K562 (cell line): ENCODE data around the gene DCAF15. TPM values are rescaled to one million over a fixed set of nuclear protein-coding genes. Genes with fewer than 3 reads are reported as not detected.
A peak's percentile ranks its signal among the peaks of the same experiment; 100 is the strongest.

Source experiments
- CEBPB ChIP-seq: fragments of 450-650 bp; IDR thresholded peaks from 2 replicates; pipeline ENCODE4 v1.6.1; 2016; ENCODE audit warnings: missing genetic modification characterization, missing compliant biosample characterization
- CUX1 ChIP-seq: fragments of 200-800 bp; sonication (Bioruptor generic); IDR thresholded peaks from 2 replicates; pipeline ENCODE4 v1.6.1; 2016; ENCODE audit warnings: missing genetic modification characterization, missing compliant biosample characterization
- E2F3 ChIP-seq: fragments of 250-450 bp; sonication (Bioruptor Pico); IDR thresholded peaks from 2 replicates; pipeline ENCODE4 v1.4.0; 2020; ENCODE audit warnings: mild to moderate bottlenecking
- ETV6 ChIP-seq, 3 experiments: fragments of 150-350 bp in 1 of 3; sonication (generic) in 1 of 3; formaldehyde crosslinking in 1 of 3; IDR thresholded peaks; 2 replicates each; pipeline versions ENCODE4 v1.6.1 to v1.8.0; 2014 to 2022; ENCODE audit warnings: borderline replicate concordance in 2 of 3, low read depth in 2 of 3, antibody characterized with exemption in 1 of 3, low read length in 1 of 3, mild to moderate bottlenecking in 1 of 3, missing genetic modification reagents in 1 of 3
- FIP1L1 ChIP-seq: fragments of 200-400 bp; formaldehyde crosslinking; IDR thresholded peaks from 2 replicates; pipeline ENCODE4 v1.6.1; 2018; ENCODE audit warnings: mild to moderate bottlenecking, low read depth, low read length; ENCODE audit not compliant: poor library complexity, severe bottlenecking
- FOS ChIP-seq: IDR thresholded peaks from 3 replicates; pipeline ENCODE4 v1.6.1; 2011; ENCODE audit not compliant: insufficient read length; ENCODE audit errors: extremely low read depth
- FUS ChIP-seq: fragments of 200-400 bp; formaldehyde crosslinking; optimal IDR thresholded peaks from 2 replicates; pipeline ENCODE3; 2017; ENCODE audit warnings: low read depth, low read length
- NEUROD1 ChIP-seq: fragments of 150-350 bp; IDR thresholded peaks from 2 replicates; pipeline ENCODE4 v1.6.1; 2014; ENCODE audit warnings: borderline replicate concordance, low read length, low read depth; ENCODE audit not compliant: partially characterized antibody
- NFIC ChIP-seq: fragments of 450-650 bp; IDR thresholded peaks from 2 replicates; pipeline ENCODE4 v1.6.1; 2017; ENCODE audit warnings: mild to moderate bottlenecking, inconsistent platforms
- POLR2AphosphoS2 ChIP-seq: IDR thresholded peaks from 2 replicates; pipeline ENCODE4 v1.6.1; 2012; ENCODE audit warnings: low read length, improper control_type of control experiment
- SIN3A ChIP-seq, 2 experiments: fragments of 150-350 bp in 1 of 2; IDR thresholded peaks; 2 replicates each; pipeline ENCODE4 v1.6.1; 2011 to 2016; ENCODE audit warnings: borderline replicate concordance in 2 of 2, low read depth in 2 of 2, low read length in 2 of 2, mild to moderate bottlenecking in 2 of 2, moderate library complexity in 2 of 2; ENCODE audit not compliant: control insufficient read depth in 1 of 2
- SIRT6 ChIP-seq: IDR thresholded peaks from one replicate; pipeline ENCODE4 v1.6.1; 2012; ENCODE audit warnings: low read depth, mild to moderate bottlenecking, control low read depth, inconsistent platforms, low read length, moderate library complexity
- SMARCA5 ChIP-seq: fragments of 450-650 bp; IDR thresholded peaks from 2 replicates; pipeline ENCODE4 v1.6.1; 2016
- SMARCC2 ChIP-seq: fragments of 450-650 bp; IDR thresholded peaks from 2 replicates; pipeline ENCODE4 v1.6.1; 2017; ENCODE audit warnings: antibody characterized with exemption, moderate library complexity, mild to moderate bottlenecking, low read depth
- SP2 ChIP-seq: IDR thresholded peaks from 2 replicates; pipeline ENCODE4 v1.6.1; 2011; ENCODE audit warnings: mild to moderate bottlenecking, low read depth, low read length, moderate library complexity; ENCODE audit not compliant: poor library complexity, severe bottlenecking; ENCODE audit errors: extremely low read depth
- XRCC5 ChIP-seq: fragments of 200-400 bp; formaldehyde crosslinking; IDR thresholded peaks from 2 replicates; pipeline ENCODE4 v1.6.1; 2017; ENCODE audit warnings: low read depth, mild to moderate bottlenecking, low read length
- ZBTB7A ChIP-seq: IDR thresholded peaks from 2 replicates; pipeline ENCODE4 v1.6.1; 2011; ENCODE audit warnings: low read depth, mild to moderate bottlenecking, low read length, moderate library complexity, borderline replicate concordance; ENCODE audit not compliant: control insufficient read depth
- ZNF3 ChIP-seq: fragments of 250-450 bp; sonication (Bioruptor Pico); IDR thresholded peaks from 2 replicates; pipeline ENCODE4 v1.5.0; 2021; ENCODE audit warnings: mild to moderate bottlenecking, moderate library complexity
- ZNF655 ChIP-seq: fragments of 250-450 bp; sonication (Bioruptor Pico); IDR thresholded peaks from 2 replicates; pipeline ENCODE4 v1.5.0; 2021
- ZNF699 ChIP-seq: fragments of 250-450 bp; sonication (Bioruptor Pico); IDR thresholded peaks from 2 replicates; pipeline ENCODE4 v1.8.0; 2021; ENCODE audit warnings: mild to moderate bottlenecking, moderate library complexity; ENCODE audit not compliant: insufficient replicate concordance
- polyA plus RNA-seq, 8 experiments: library from polyadenylated mRNA; depleted of rRNA in 4 of 8; stranded (reverse) in 5 of 8; unstranded in 3 of 8; fragments of >200 nt; fragmentation: Nextera tagmentation in 2 of 8; fragmentation: Illumina TruSeq in 1 of 8; extraction: Ambion mirVana in 2 of 8; extraction: Trizol in 1 of 8; gene quantifications; 2 replicates each; pipeline versions ENCODE4 v1.2.1 to v1.2.3, GENCODE V29; 2011 to 2014; ENCODE audit warnings: inconsistent platforms in 1 of 8, missing spikeins in 1 of 8
- total RNA-seq, 7 experiments: library from RNA; depleted of rRNA in 6 of 7; stranded (reverse); fragments of >200 nt in 6 of 7; fragmentation: Illumina TruSeq in 2 of 7; extraction: Trizol in 2 of 7; gene quantifications; 2 replicates each; pipeline versions ENCODE4 v1.2.1 to v1.2.3, GENCODE V29; 2011 to 2021; ENCODE audit warnings: low replicate concordance in 1 of 7

The DCAF15 gene
- total and polyA plus RNA-seq, 9 of the 15 experiments (the other 6 are each of a cell fraction or from before 2014, with no cell fraction given): 0.17 to 68.5 (median 27.7) TPM

- no peak for TF ChIP-seq CUX1 (CRISPR knock-in tag)
- peak; percentile 99 for TF ChIP-seq FOS
- peak; percentile 37 for TF ChIP-seq FIP1L1
- no peak for TF ChIP-seq POLR2AphosphoS2
- no peak for TF ChIP-seq NFIC
- peak; percentile 42 to 63; a peak in 1 of 4 replicates for TF ChIP-seq SIN3A (IDR thresholded peaks at IDR 0.05; ENCODE audit: borderline replicate concordance in 2 of 2, control insufficient read depth in 1 of 2, low read depth in 2 of 2, low read length in 2 of 2)
- TF ChIP-seq ZBTB7A: peak; percentile 27; the same call in 1 of the 2 replicates
- peak; percentile 100 for TF ChIP-seq NEUROD1
- TF ChIP-seq SP2: peak; percentile 94
- no peak for TF ChIP-seq ZNF3 (CRISPR knock-in tag)
- TF ChIP-seq ZNF655: no peak
- TF ChIP-seq CEBPB (tag): no peak
- TF ChIP-seq SMARCA5: no peak
- peak; percentile 96 for TF ChIP-seq E2F3 (CRISPR knock-in tag)
- no peak for TF ChIP-seq ETV6 (IDR thresholded peaks at IDR 0.05; ENCODE audit: borderline replicate concordance in 1 of 2, low read depth in 2 of 2, low read length in 1 of 2)
- TF ChIP-seq ETV6 (CRISPR knock-in tag; IDR thresholded peaks at IDR 0.05; ENCODE audit: borderline replicate concordance): no peak
- TF ChIP-seq SMARCC2: no peak
- no peak for TF ChIP-seq ZNF699 (CRISPR knock-in tag)
- TF ChIP-seq FUS: no peak
- no peak for TF ChIP-seq XRCC5
- no peak for TF ChIP-seq SIRT6
These were observed 53.9 kb downstream of the DCAF15 start, which contains the start of gene RFX1 (continued) for GRCh38 chr19:14006085-14006765.
